K562 (cell line): Measurements from ENCODE around the gene RPN1.

Experiments used
- CC2D1A ChIP-seq: fragments of 450-650 bp; IDR thresholded peaks from 2 replicates; pipeline ENCODE4 v1.6.1; 2017; ENCODE audit warnings: mild to moderate bottlenecking
- CTCF ChIP-seq, 3 experiments: IDR thresholded peaks in 2 of 3; conservative IDR thresholded peaks in 1 of 3; 2 replicates each; pipeline ENCODE4 v1.5.1; 2011 to 2012; ENCODE audit warnings: low read length in 3 of 3, mild to moderate bottlenecking in 3 of 3, control low read depth in 2 of 3, improper control_type of control experiment in 1 of 3, inconsistent platforms in 1 of 3, low read depth in 1 of 3, mixed read lengths in 1 of 3, moderate library complexity in 1 of 3; ENCODE audit not compliant: insufficient read depth in 2 of 3
- MXI1 ChIP-seq: IDR thresholded peaks from 2 replicates; pipeline ENCODE4 v1.6.1; 2011; ENCODE audit warnings: low read depth, mild to moderate bottlenecking, improper control_type of control experiment, low read length
- STAT5A ChIP-seq: IDR thresholded peaks from 2 replicates; pipeline ENCODE4 v1.6.1; 2012; ENCODE audit warnings: low read length, inconsistent platforms, borderline replicate concordance

- no peak for TF ChIP-seq STAT5A
- TF ChIP-seq CC2D1A, result no peak
- no peak for TF ChIP-seq CTCF (IDR thresholded peaks at IDR 0.05 in 2 of 3, conservative IDR thresholded peaks at IDR 0.05 in 1 of 3; ENCODE audit: insufficient read depth in 2 of 3, low read depth in 1 of 3, low read length in 3 of 3)
- TF ChIP-seq MXI1, result no peak
Observed at GRCh38 chr3:128617270-128617556, 33.4 kb downstream of the RPN1 start.
